ENCODE results near the gene SELENOT. TPM values are rescaled to one million over a fixed set of nuclear protein-coding genes. Genes with fewer than 3 reads are reported as not detected.
"Not testable (repeated sequence)": the region's sequence is repeated elsewhere in the genome, so short reads cannot be mapped to it uniquely, and the experiment has no call there.

SELENOT gene
- total RNA-seq, 1 donor from 2014 or later, result 133 TPM

- Histone ChIP-seq H3K27me3 (no peaks in the 10 kb centered on the region), H3K79me2 (ENCODE audit: low read depth) (peaks cover 78% of the 10 kb centered on the region), H4K20me1 (ENCODE audit: low read depth) (no peaks in the 10 kb centered on the region), H3K4me3 (no peak overlapping the region), H3K36me3 (no peaks in the 10 kb centered on the region), H3K4me1 (peaks cover 21% of the 10 kb centered on the region), H3K4me2 (no peak overlapping the region), H3K27ac (no peak overlapping the region), H2AFZ (replicated peaks) (no peak overlapping the region), H3K9ac (no peak overlapping the region), H3K9me3 (ENCODE audit: low read depth) (no peaks in the 10 kb centered on the region), H3F3A (ENCODE audit: low read depth) (no peaks in the 10 kb centered on the region)
- DNase-seq (ENCODE audit: low spot score), result no peak
- peaks cover 3% of the 10 kb centered on the region for H3K27me3 Mint-ChIP-seq (ENCODE audit: insufficient read depth, low read depth)
- peaks cover 20% of the 10 kb centered on the region for H3K36me3 Mint-ChIP-seq
- peaks cover 3% of the 10 kb centered on the region for H3K9me3 Mint-ChIP-seq
- H3K4me3 Mint-ChIP-seq, result no peak overlapping the region
- no peak overlapping the region for H3K27ac Mint-ChIP-seq
- no peak for TF ChIP-seq EZH2 (IDR thresholded peaks at IDR 0.05)
- no peak for TF ChIP-seq EZH2phosphoT487 (IDR thresholded peaks at IDR 0.05)
- TF ChIP-seq, protein P1, sequence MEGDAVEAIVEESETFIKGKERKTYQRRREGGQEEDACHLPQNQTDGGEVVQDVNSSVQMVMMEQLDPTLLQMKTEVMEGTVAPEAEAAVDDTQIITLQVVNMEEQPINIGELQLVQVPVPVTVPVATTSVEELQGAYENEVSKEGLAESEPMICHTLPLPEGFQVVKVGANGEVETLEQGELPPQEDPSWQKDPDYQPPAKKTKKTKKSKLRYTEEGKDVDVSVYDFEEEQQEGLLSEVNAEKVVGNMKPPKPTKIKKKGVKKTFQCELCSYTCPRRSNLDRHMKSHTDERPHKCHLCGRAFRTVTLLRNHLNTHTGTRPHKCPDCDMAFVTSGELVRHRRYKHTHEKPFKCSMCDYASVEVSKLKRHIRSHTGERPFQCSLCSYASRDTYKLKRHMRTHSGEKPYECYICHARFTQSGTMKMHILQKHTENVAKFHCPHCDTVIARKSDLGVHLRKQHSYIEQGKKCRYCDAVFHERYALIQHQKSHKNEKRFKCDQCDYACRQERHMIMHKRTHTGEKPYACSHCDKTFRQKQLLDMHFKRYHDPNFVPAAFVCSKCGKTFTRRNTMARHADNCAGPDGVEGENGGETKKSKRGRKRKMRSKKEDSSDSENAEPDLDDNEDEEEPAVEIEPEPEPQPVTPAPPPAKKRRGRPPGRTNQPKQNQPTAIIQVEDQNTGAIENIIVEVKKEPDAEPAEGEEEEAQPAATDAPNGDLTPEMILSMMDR (IDR thresholded peaks at IDR 0.05), result no peak
- H3K4me1 Mint-ChIP-seq, result peaks cover 20% of the 10 kb centered on the region
Observed at GRCh38 chr3:150597646-150598045, 5.5 kb upstream of the SELENOT start.

- TF ChIP-seq EZH2 (IDR thresholded peaks at IDR 0.05) (no peak), EZH2phosphoT487 (IDR thresholded peaks at IDR 0.05) (no peak)
- TF ChIP-seq, protein P1 (IDR thresholded peaks at IDR 0.05), result no peak
- Mint-ChIP-seq H3K4me3 (no peak overlapping the region), H3K4me1 (peaks cover 27% of the 10 kb centered on the region), H3K27me3 (ENCODE audit: insufficient read depth, low read depth) (peaks cover 4% of the 10 kb centered on the region), H3K9me3 (peaks cover 3% of the 10 kb centered on the region), H3K36me3 (peaks cover 14% of the 10 kb centered on the region), H3K27ac (no peak overlapping the region)
- Histone ChIP-seq H4K20me1 (ENCODE audit: low read depth) (peaks cover 8% of the 10 kb centered on the region), H3K4me2 (peak overlapping the region; percentile 99), H2AFZ (replicated peaks) (no peak overlapping the region), H3K4me1 (peaks cover 27% of the 10 kb centered on the region), H3K4me3 (no peak overlapping the region), H3K9me3 (ENCODE audit: low read depth) (no peaks in the 10 kb centered on the region), H3K27me3 (no peaks in the 10 kb centered on the region), H3K9ac (no peak overlapping the region), H3K36me3 (no peaks in the 10 kb centered on the region), H3K79me2 (ENCODE audit: low read depth) (peaks cover 92% of the 10 kb centered on the region), H3F3A (ENCODE audit: low read depth) (peaks cover 14% of the 10 kb centered on the region), H3K27ac (no peak overlapping the region)
- no peak for DNase-seq (ENCODE audit: low spot score)
Observed at GRCh38 chr3:150599611-150600297, 3.4 kb upstream of the SELENOT start.

- not testable (repeated sequence) for H3K27me3 ChIP-seq; DNase-seq (ENCODE audit: low spot score); H3K9me3 Mint-ChIP-seq; H3K27me3 Mint-ChIP-seq (ENCODE audit: insufficient read depth, low read depth); H3K9me3 ChIP-seq (ENCODE audit: low read depth); H4K20me1 ChIP-seq (ENCODE audit: low read depth); H3K36me3 ChIP-seq; H2AFZ ChIP-seq (replicated peaks); H3K27ac ChIP-seq; H3K9ac ChIP-seq
- peak overlapping the region; percentile 99 for H3K4me2 ChIP-seq
- H3K79me2 ChIP-seq (ENCODE audit: low read depth), result peaks cover 92% of the 10 kb centered on the region
- peak overlapping the region; percentile 65 for H3K27ac Mint-ChIP-seq
- H3K4me1 ChIP-seq, result peaks cover 27% of the 10 kb centered on the region
- H3K36me3 Mint-ChIP-seq, result peaks cover 19% of the 10 kb centered on the region
- peaks cover 14% of the 10 kb centered on the region for H3F3A ChIP-seq (ENCODE audit: low read depth)
- H3K4me3 Mint-ChIP-seq, result peak overlapping the region; percentile 0
- H3K4me1 Mint-ChIP-seq, result peaks cover 36% of the 10 kb centered on the region
- H3K4me3 ChIP-seq, result peak overlapping the region; percentile 85
Observed at GRCh38 chr3:150600647-150601530, 2.2 kb upstream of the SELENOT start.
